DMS153 (cell line): ENCODE measurements around the gene TPX2.
"Not testable (repeated sequence)": the region's sequence is repeated elsewhere in the genome, so short reads cannot be mapped to it uniquely, and the experiment has no call there.

Source experiments
- DNase-seq: peaks from one replicate; lab custom pipeline; 2025; lab: John Stamatoyannopoulos, UW

Gene TPX2

DNA sequence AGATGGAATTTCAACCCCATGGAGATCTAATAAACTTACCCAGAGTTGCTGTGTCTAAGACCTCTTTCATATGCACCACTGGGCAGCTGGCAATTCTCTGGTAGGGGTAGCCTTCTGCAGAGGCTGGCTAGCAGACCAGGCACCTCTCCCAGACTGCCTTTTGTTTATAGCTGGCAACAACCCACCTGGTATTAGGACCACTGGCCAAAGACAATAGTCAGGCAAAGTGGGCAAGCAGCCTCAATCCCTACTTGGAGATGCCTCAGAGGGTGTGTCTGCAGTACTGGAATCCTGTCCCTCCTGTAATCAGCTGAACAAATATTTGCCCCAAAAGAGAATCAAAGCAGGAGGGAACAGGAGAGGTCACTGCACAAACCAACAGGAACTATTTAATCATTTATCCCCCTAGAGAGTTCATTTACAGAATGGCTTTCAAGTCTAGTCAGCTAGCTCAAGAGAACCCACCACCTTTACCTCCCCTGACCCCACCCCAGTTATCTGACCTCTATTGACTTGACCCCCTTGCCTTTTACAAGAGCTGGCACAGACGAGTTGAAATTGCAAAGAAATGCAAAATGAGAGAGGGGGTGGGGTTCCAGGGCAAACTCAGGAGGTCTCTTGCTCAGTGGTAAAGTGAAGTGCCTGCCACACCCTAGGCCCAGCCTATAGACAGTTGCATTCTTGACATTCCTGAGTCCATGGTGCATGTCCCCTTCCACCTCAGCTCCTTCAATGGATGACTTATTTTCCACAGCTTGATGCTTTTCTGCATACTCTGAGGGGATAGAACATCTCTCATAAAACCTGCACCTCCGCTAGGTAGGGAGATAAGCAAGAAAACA is 19.2 kb upstream of the TPX2 start:
- no peak for DNase-seq

DNA sequence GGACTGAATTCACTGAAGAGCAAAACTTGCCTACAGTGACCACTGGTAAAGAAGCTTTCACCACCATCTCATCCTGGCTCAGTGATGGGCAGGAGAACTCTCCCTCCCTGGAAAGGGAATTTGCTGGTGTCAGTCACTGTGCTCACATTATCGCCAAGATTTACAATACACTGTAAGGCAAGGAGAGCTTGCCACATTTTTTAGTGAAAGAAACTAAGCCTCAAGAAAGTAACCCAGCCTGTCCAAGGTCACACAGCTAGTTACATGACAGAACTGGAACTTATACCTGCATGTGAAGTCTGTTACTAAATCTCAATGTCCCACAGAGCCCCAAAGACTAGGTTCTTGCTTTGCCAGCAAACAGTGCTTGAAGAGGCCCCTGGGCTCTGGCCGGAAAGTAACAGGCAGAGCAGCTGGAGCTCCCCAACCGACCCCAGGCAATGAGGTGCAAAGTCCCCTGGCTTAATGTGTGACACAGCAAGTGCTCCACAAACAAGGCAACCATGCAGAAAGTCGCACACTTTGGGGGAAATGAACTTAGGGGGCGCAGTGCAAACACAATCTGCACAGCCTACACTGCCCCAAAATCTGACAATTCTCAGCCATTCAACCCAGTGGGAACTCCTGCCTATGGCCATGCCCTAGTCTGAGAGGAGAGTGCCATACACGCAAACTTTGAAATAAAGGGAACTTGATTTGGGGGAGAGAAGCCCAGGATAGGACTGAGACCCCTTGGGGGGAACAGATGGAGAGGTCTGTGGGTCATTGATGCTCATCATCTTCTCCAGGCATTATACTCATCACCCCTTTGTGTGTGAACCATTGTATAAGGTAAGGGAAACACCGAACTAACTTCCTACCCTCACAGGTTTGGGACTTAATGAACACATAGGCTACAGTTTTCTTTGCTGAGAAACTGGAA is 18.3 kb upstream of the TPX2 start:
- no peak for DNase-seq

DNA sequence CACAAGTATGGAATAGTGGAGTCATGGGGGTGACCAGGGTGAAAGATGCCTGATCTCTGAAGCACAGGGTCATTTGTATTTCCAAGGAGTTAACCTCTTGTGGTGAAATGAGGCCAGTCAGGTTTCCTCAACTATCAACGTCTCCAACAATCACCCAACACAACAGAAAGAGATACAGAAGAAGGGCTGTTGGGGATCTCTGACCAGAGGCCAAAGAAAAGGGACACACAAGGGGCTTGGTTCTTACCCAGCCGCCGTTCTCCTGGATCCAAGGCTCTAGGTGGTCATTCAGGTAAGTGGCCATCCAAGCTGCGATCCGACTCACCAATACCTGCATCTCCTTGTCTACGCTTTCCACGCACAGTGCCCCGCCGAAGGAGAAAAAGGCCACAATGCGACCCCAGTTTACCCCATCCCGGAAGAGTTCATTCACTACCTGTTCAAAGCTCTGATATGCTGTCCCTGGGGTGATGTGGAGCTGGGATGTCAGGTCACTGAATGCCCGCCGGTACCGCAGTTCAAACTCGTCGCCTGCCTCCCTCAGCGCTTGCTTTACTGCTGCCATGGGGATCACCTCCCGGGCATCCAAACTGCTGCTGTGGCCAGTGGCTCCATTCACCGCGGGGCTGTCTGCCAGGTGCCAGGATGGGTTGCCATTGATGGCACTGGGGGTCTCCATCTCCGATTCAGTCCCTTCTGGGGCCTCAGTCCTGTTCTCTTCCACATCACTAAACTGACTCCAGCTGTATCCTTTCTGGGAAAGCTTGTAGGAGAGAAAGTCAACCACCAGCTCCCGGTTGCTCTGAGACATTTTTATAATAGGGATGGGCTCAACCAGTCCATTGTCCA is 17.5 kb upstream of the TPX2 start:
- DNase-seq, result no peak

GRCh38 chr20:31722257-31723068 is 16.6 kb upstream of the TPX2 start, which contains the start of gene BCL2L1:
TSS of gene BCL2L1 (minus strand) at chr20:31722868. CDS start at chr20:31722218, 650 bp downstream.
- peak; percentile 68 for DNase-seq

DNA sequence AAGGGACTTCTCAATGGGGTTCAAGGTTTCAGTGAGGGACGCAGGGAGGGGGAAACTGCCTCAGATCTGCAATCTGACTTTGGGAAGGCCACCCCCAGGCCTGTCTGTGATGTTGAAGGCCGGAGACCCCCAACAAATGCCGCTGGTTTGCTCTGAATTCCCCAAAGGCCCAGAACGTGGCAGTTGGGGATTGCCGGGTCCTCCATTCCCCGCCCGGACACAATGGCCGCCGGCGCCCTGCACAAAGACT is 16.1 kb upstream of the TPX2 start:
- no peak for DNase-seq

- DNase-seq, result peak; percentile 95
These were observed 15.6 kb upstream of the TPX2 start for GRCh38 chr20:31723319-31724078.

- DNase-seq, result no peak
These were observed 7.8 kb upstream of the TPX2 start for GRCh38 chr20:31731321-31731717.

DNA sequence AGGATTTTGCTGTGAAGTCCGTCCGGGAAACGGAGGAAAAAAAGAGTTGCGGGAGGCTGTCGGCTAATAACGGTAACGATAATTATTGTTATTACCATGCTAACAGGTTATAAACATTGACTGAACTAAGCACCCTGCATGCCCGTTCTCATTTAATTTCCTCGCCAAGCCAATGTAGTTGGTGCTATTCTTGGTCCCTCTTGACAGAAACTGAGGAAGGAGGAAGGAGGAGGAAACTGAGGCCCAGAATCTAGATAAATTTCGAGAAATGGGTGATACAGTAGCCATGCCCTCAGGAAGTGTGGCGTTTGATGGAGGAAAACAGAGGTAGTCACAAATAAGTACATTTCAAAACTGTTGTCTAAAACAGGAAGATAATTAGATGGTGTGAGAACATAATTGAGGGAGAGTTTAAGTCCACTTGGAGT is 474 bp downstream of the TPX2 start:
- no peak for DNase-seq

- no peak for DNase-seq
These were observed 1.1 kb downstream of the TPX2 start for GRCh38 chr20:31740208-31740607.

DNA sequence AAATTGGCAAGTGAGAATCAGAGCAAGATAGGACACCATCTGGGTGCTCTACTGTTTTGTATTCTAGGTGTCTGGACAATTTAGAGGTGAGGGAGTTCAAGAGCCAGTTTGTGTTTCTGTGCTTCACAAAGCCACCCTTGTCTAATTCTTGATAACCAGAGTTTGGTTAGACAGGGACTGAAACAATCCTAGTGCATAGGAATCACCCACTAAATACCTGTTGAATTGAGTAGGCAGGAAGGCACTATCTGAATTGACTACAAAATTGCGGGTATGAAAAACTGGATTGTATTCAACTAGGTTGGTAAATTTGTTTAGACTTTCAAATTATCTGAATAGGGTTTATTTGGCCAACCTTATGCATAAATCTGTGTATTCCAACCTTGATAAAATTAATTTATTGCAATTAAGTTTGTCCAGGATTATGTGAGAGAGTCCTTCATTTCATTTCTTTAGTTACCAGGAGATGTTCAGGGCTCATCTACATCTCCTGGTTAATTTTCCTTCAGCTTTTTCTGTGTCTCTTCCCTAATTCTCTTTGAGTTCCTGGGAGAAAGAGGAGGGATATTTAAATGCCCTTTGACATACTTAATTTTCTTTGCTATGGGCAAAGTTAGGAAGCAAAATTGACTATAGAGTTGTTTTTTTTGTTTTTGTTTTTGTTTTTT is 1.7 kb downstream of the TPX2 start:
- no peak for DNase-seq

DNA sequence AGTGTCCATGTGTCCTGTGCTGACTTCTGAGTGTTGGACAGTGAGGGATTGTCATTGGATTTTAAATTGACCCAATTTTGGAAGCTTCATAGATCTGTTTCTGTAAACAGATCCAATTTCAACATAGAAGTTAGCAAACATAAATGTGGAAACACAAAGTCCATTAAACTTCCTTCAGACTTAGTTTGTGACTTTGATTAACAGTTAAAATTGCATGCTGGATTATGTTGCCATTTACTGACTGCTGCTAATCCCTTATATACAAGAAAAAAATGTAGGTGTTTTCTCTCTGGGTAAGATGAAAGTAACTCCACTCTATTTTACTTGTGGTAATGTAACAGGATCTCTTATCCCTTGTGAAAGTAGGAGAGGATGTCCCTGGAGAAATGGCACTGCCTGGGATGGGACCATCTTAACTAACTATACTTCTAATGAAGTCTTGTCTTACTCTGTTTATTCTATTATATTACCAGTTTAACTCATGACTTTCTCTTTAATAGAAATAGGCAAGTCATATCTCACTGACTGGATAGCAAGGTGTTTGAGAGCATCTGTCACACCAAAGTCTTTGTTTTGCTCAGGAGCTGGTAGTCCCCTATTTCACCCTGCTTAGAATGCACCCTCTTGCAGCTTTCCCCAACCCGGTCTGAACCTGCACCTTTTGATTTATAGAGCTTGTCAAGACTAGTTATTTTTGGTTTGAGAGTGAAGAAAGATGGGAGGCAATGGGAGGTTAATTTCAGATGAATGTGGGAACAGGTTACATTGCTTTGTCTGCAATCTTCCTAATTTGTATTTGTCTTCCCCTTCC is 7.2 kb downstream of the TPX2 start:
- DNase-seq, result no peak

GRCh38 chr20:31747028-31747427 is 7.9 kb downstream of the TPX2 start:
- not testable (repeated sequence) for DNase-seq

GRCh38 chr20:31747640-31748039 is 8.6 kb downstream of the TPX2 start:
- no peak for DNase-seq

DNA sequence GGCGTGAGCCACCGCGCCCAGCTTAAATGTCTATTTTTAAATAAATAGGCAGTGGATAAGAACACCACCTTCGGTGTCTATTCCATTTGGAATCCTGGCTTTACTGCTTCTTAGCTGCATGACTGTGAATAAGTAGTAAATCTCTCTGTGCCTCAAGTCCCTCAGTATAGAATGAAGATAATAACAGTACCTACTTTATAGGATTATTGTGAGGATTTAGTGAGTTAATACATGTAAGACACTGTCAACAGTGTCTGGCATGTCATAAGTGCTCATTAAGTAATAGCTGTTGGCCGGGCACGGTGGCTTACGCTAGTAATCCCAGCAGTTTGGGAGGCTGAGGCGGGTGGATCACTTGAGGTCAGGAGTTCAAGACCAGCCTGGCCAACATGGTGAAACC is 10.1 kb downstream of the TPX2 start:
- no peak for DNase-seq

DNA sequence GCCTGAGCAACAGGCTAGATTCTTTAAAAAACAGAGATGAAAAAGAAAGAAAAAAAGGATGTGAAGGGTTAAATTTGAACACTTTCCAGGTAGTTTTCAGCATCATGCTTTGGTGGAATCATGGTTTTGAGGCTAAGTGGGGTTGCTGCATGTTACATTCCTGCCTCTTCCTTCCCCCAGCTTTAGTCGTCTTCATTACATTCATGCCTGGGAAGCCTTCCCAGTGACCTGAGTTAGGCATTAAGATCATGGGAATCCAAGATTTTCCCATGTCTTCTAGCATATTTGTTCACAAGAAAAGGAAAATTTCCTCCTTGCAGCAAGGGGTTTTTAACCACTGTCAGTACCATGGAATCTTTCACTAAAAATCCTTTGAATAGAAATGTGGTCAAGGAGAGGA is 12.0 kb downstream of the TPX2 start:
- no peak for DNase-seq

- DNase-seq, result no peak
These were observed 18.2 kb downstream of the TPX2 start for GRCh38 chr20:31757254-31757653.

GRCh38 chr20:31758521-31758920 is 19.4 kb downstream of the TPX2 start:
- no peak for DNase-seq

GRCh38 chr20:31758991-31759390 is 19.9 kb downstream of the TPX2 start:
- DNase-seq, result no peak

DNA sequence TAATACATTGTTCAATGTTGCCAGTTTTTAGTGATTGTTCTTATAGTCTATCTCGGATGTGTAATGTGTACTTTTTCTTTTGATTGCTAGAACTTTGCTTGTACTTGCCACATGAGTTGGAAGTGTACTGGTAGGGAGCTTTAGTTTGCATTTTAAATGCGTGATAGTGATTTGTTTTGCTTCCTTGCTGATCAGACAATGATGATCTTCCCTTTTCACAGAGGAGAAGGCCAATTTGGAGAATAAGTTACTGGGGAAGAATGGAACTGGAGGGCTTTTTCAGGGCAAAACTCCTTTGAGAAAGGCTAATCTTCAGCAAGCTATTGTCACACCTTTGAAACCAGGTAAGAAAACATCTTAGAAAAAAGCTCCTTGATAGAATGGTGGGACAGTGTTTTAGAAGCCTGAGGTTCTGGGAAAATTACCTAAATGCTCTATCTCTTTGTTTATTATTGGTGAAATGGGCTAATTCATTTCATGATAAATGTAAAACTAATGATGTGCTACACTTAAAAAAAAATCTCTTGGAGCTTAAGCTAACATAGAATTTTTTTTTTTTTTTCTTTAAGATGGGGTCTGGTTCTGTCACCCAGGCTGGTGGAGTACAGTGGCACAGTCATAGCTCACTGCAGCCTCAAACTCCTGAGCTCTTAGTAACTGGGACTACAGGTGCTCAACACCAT is 20.9 kb downstream of the TPX2 start:
- no peak for DNase-seq
